GM18507 (cell line): ENCODE results near the gene CNOT6.
A peak's percentile ranks its signal among the peaks of the same experiment; 100 is the strongest.
"Not testable (repeated sequence)": the region's sequence is repeated elsewhere in the genome, so short reads cannot be mapped to it uniquely, and the experiment has no call there.

Source experiments
- DNase-seq: peaks from one replicate; pipeline ENCODE4 v3.0.0; 2011; ENCODE audit warnings: low read depth; ENCODE audit not compliant: insufficient read length; ENCODE audit errors: extremely low spot score
- FAIRE-seq: peaks from 2 replicates; lab custom pipeline; 2011; peaks lifted over from hg19 to GRCh38; lab: Jason Lieb, UNC

Gene CNOT6

GRCh38 chr5:180470361-180470760, 23.8 kb upstream of the CNOT6 start:
- no peak for DNase-seq
- FAIRE-seq: no peak

GRCh38 chr5:180470966-180471582, 23.1 kb upstream of the CNOT6 start:
- peak; percentile 67 for FAIRE-seq
- peak; percentile 35 for DNase-seq

- no peak for DNase-seq
- no peak for FAIRE-seq
These were observed 22.3 kb upstream of the CNOT6 start for GRCh38 chr5:180471866-180472265.

GRCh38 chr5:180472269-180472668, 21.9 kb upstream of the CNOT6 start:
- FAIRE-seq: no peak
- DNase-seq: no peak

GRCh38 chr5:180473386-180473785, 20.8 kb upstream of the CNOT6 start:
- FAIRE-seq, DNase-seq: not testable (repeated sequence)

- DNase-seq (no peak), FAIRE-seq (no peak)
These were observed 19.6 kb upstream of the CNOT6 start for GRCh38 chr5:180474569-180474968.

GRCh38 chr5:180475969-180476524, 18.1 kb upstream of the CNOT6 start:
- DNase-seq, FAIRE-seq: not testable (repeated sequence)

- FAIRE-seq (no peak), DNase-seq (no peak)
These were observed 9.4 kb upstream of the CNOT6 start for GRCh38 chr5:180484813-180485212.

- no peak for DNase-seq
- no peak for FAIRE-seq
These were observed 7.5 kb upstream of the CNOT6 start for GRCh38 chr5:180486636-180487149.

- FAIRE-seq: no peak
- DNase-seq: no peak
These were observed 6.6 kb upstream of the CNOT6 start for GRCh38 chr5:180487556-180487955.

- no peak for DNase-seq
- FAIRE-seq: no peak
These were observed 2.7 kb upstream of the CNOT6 start for GRCh38 chr5:180491496-180491895.

- no peak for FAIRE-seq
- DNase-seq: no peak
These were observed 1.8 kb upstream of the CNOT6 start for GRCh38 chr5:180492226-180492903.

GRCh38 chr5:180494510-180495181, 467 bp downstream of the CNOT6 start:
- DNase-seq (peak; percentile 9), FAIRE-seq (no peak)

- FAIRE-seq (no peak), DNase-seq (no peak)
These were observed 1.1 kb downstream of the CNOT6 start for GRCh38 chr5:180495292-180495691.

GRCh38 chr5:180495991-180496741, 2.0 kb downstream of the CNOT6 start:
- FAIRE-seq: no peak
- DNase-seq: no peak

- DNase-seq, FAIRE-seq: not testable (repeated sequence)
These were observed 2.6 kb downstream of the CNOT6 start for GRCh38 chr5:180496806-180497205.

GRCh38 chr5:180497865-180498264, 3.7 kb downstream of the CNOT6 start:
- not testable (repeated sequence) for DNase-seq, FAIRE-seq

- FAIRE-seq (no peak), DNase-seq (no peak)
These were observed 4.2 kb downstream of the CNOT6 start for GRCh38 chr5:180498378-180498777.

GRCh38 chr5:180499684-180500083, 5.5 kb downstream of the CNOT6 start:
- DNase-seq (no peak), FAIRE-seq (no peak)
